Peyer's patch (tissue), 4 donors: Measurements from ENCODE around the gene ABHD13. TPM values are rescaled to one million over a fixed set of nuclear protein-coding genes. Genes with fewer than 3 reads are reported as not detected.
A peak's percentile ranks its signal among the peaks of the same experiment; 100 is the strongest.

Experiments used
- DNase-seq, 3 donors: peaks; one replicate each; pipeline ENCODE4 v3.0.0-alpha.2; 2017 to 2019
- H3K27ac ChIP-seq, 4 donors: fragments of 200-600 bp; sonication (generic); one replicate each; pipeline ENCODE4 v1.5.1; 2016 to 2019
- H3K27me3 ChIP-seq, 2 donors: fragments of 200-600 bp; sonication (generic); one replicate each; pipeline ENCODE4 v1.5.1; 2019
- H3K36me3 ChIP-seq, 3 donors: fragments of 200-600 bp; sonication (generic); one replicate each; pipeline ENCODE4 v1.5.1; 2016 to 2019
- H3K4me1 ChIP-seq, 4 donors: fragments of 200-600 bp; sonication (generic); one replicate each; pipeline ENCODE4 v1.5.1; 2016 to 2019
- H3K4me3 ChIP-seq, 4 donors: fragments of 200-600 bp; sonication (generic); 1 replicate in 3 of 4; 2 replicates in 1 of 4; pipeline ENCODE4 v1.5.1; 2016 to 2019; ENCODE audit warnings: mild to moderate bottlenecking in 1 of 4
- H3K9me3 ChIP-seq, 4 donors: fragments of 200-600 bp; sonication (generic); one replicate each; pipeline ENCODE4 v1.5.1; 2016 to 2019; ENCODE audit warnings: mild to moderate bottlenecking in 1 of 4
- CTCF ChIP-seq, 6 experiments: fragments of 450-650 bp in 4 of 6; fragments of 200-600 bp in 2 of 6; sonication (generic) in 1 of 6; IDR thresholded peaks; one replicate each; pipeline ENCODE4 v1.5.1; 2017 to 2019; ENCODE audit warnings: antibody characterized with exemption in 6 of 6, mild to moderate bottlenecking in 3 of 6, moderate library complexity in 1 of 6
- POLR2A ChIP-seq, 2 donors: fragments of 450-650 bp; IDR thresholded peaks; one replicate each; pipeline ENCODE4 v1.5.1; 2017; ENCODE audit warnings: antibody characterized with exemption in 2 of 2, mild to moderate bottlenecking in 2 of 2, moderate library complexity in 2 of 2
- total RNA-seq, 4 donors: library from RNA; depleted of rRNA; stranded (reverse); fragments of >200 nt; gene quantifications; one replicate each; pipeline ENCODE4 v1.1.0, GENCODE V29; 2016

Gene ABHD13
- total RNA-seq: 10 to 100 TPM in 2 of 4 donors, 1 to 10 TPM in 2; 5.8 to 14.9 (median 10.0) TPM

GRCh38 chr13:108218044-108218974, at the start of gene ABHD13:
ABHD13 (plus strand) TSS chr13:108218392; CDS start chr13:108229219, 10,827 bp downstream.
- peaks cover 0 to 52% (median 11%) of the 10 kb centered on the region in 4 donors for H3K4me1 ChIP-seq

GRCh38 chr13:108168929-108169328, 49.3 kb upstream of the ABHD13 start:
- DNase-seq: no peak
- H3K27ac ChIP-seq: no peak overlapping the region
- no peaks in the 10 kb centered on the region for H3K36me3 ChIP-seq
- TF ChIP-seq POLR2A (IDR thresholded peaks at IDR 0.05): no peak
- no peak for TF ChIP-seq CTCF (IDR thresholded peaks at IDR 0.05)
- no peak overlapping the region for H3K4me3 ChIP-seq
- no peaks in the 10 kb centered on the region for H3K4me1 ChIP-seq
- H3K9me3 ChIP-seq: no peaks in the 10 kb centered on the region
- H3K27me3 ChIP-seq: no peaks in the 10 kb centered on the region

More at GRCh38 chr13:108218044-108218974, at the start of gene ABHD13:
- H3K9me3 ChIP-seq: no peaks in the 10 kb centered on the region
- H3K36me3 ChIP-seq: no peaks in the 10 kb centered on the region
- H3K4me3 ChIP-seq: peak within 1 kb of the TSS; percentile 88 to 99 (median 96)
- H3K27me3 ChIP-seq: no peaks in the 10 kb centered on the region
- TF ChIP-seq CTCF (IDR thresholded peaks at IDR 0.05): peak in 1 of 6 experiments; percentile 24
- TF ChIP-seq POLR2A (IDR thresholded peaks at IDR 0.05): peak; percentile 72 to 73
- DNase-seq: peak; percentile 83 to 94 (median 94)
- H3K27ac ChIP-seq: peak within 1 kb of the TSS; percentile 76 to 91 (median 88)

- H3K9me3 ChIP-seq: no peaks in the 10 kb centered on the region
- TF ChIP-seq POLR2A (IDR thresholded peaks at IDR 0.05): no peak
- peak in 2 of 6 experiments; percentile 10 to 51 for TF ChIP-seq CTCF (IDR thresholded peaks at IDR 0.05)
- H3K27ac ChIP-seq: no peak overlapping the region
- H3K4me1 ChIP-seq: no peaks in the 10 kb centered on the region
- H3K4me3 ChIP-seq: no peak overlapping the region
- no peaks in the 10 kb centered on the region for H3K27me3 ChIP-seq
- no peaks in the 10 kb centered on the region for H3K36me3 ChIP-seq
- DNase-seq: peak in 2 of 3 donors; percentile 52 to 72
Observed at GRCh38 chr13:108176685-108177274, 41.4 kb upstream of the ABHD13 start.

- no peaks in the 10 kb centered on the region for H3K4me1 ChIP-seq
- H3K27me3 ChIP-seq: no peaks in the 10 kb centered on the region
- no peaks in the 10 kb centered on the region for H3K9me3 ChIP-seq
- DNase-seq: no peak
- TF ChIP-seq CTCF (IDR thresholded peaks at IDR 0.05) (no peak), POLR2A (IDR thresholded peaks at IDR 0.05) (no peak)
- no peak overlapping the region for H3K27ac ChIP-seq
- no peak overlapping the region for H3K4me3 ChIP-seq
- no peaks in the 10 kb centered on the region for H3K36me3 ChIP-seq
Observed at GRCh38 chr13:108178078-108178477, 40.1 kb upstream of the ABHD13 start.

- no peaks in the 10 kb centered on the region for H3K27me3 ChIP-seq
- no peak overlapping the region for H3K27ac ChIP-seq
- H3K9me3 ChIP-seq: no peaks in the 10 kb centered on the region
- DNase-seq: no peak
- H3K36me3 ChIP-seq: no peaks in the 10 kb centered on the region
- no peak overlapping the region for H3K4me3 ChIP-seq
- no peak for TF ChIP-seq POLR2A (IDR thresholded peaks at IDR 0.05)
- no peak for TF ChIP-seq CTCF (IDR thresholded peaks at IDR 0.05)
- no peaks in the 10 kb centered on the region for H3K4me1 ChIP-seq
Observed at GRCh38 chr13:108182652-108183051, 35.5 kb upstream of the ABHD13 start.
